Measurements from ENCODE around the gene DOLPP1.

Gene DOLPP1

GRCh38 chr9:129068110-129068509 is 12.8 kb upstream of the DOLPP1 start:
- DNase-seq = no peak

- no peak for DNase-seq
Observed at GRCh38 chr9:129068990-129069861, 11.7 kb upstream of the DOLPP1 start.

GRCh38 chr9:129069862-129070641 is 10.9 kb upstream of the DOLPP1 start:
- DNase-seq = no peak

GRCh38 chr9:129070696-129071525 is 10.0 kb upstream of the DOLPP1 start:
- DNase-seq = no peak

- no peak for DNase-seq
Observed at GRCh38 chr9:129071526-129072126, 9.3 kb upstream of the DOLPP1 start.

GRCh38 chr9:129072171-129072570 is 8.7 kb upstream of the DOLPP1 start:
- DNase-seq = no peak

- DNase-seq = no peak
Observed at GRCh38 chr9:129073404-129073803, 7.5 kb upstream of the DOLPP1 start.

- DNase-seq = no peak
Observed at GRCh38 chr9:129074106-129074505, 6.8 kb upstream of the DOLPP1 start.

GRCh38 chr9:129075996-129076639 is 4.8 kb upstream of the DOLPP1 start:
- DNase-seq = no peak

GRCh38 chr9:129076640-129077037 is 4.3 kb upstream of the DOLPP1 start:
- no peak for DNase-seq

- no peak for DNase-seq
Observed at GRCh38 chr9:129077236-129077635, 3.7 kb upstream of the DOLPP1 start.

- no peak for DNase-seq
Observed at GRCh38 chr9:129078691-129079503, 2.0 kb upstream of the DOLPP1 start.

GRCh38 chr9:129079829-129080228 is 1.1 kb upstream of the DOLPP1 start:
- DNase-seq = no peak

- DNase-seq = no peak
Observed at GRCh38 chr9:129080298-129080600, 662 bp upstream of the DOLPP1 start.

- DNase-seq = peak; percentile 48
Observed at GRCh38 chr9:129081388-129081904, 535 bp downstream of the DOLPP1 start.

- no peak for DNase-seq
Observed at GRCh38 chr9:129084087-129084486, 3.2 kb downstream of the DOLPP1 start.

GRCh38 chr9:129089246-129089645 is 8.3 kb downstream of the DOLPP1 start:
- no peak for DNase-seq

- DNase-seq = no peak
Observed at GRCh38 chr9:129093602-129094386, 12.9 kb downstream of the DOLPP1 start.

GRCh38 chr9:129094387-129095169 is 13.7 kb downstream of the DOLPP1 start:
- no peak for DNase-seq
